Left ventricle myocardium superior (tissue), 1 donor: ENCODE data around the gene MYBL2. TPM values are rescaled to one million over a fixed set of nuclear protein-coding genes. Genes with fewer than 3 reads are reported as not detected.

ENCODE experiments used
- ATAC-seq: fragments of 200-7000 bp; cut with Tn5 transposase; one replicate; pipeline ENCODE4 v1.9.1; 2020; ENCODE audit warnings: mild to moderate bottlenecking, moderate library complexity
- DNase-seq: peaks from one replicate; pipeline ENCODE4 v3.0.0-alpha.2; 2020
- intact Hi-C: fragments of 100-400 bp; cut with micrococcal nuclease; formaldehyde crosslinking; loops from one replicate; pipeline ENCODE4 v1.11.0; 2022
- total RNA-seq: library from RNA; stranded (reverse); fragmentation: NEBNext Ultra II Directional; extraction: Animal tissue kit (Norgen Biotek cat#: 25700); gene quantifications from one replicate; pipeline ENCODE4 v1.2.1, GENCODE V29; 2021
- donor health status: DM: no; HTN: yes; CAD: no; lungs with severe emphysema.

Gene MYBL2
- total RNA-seq, 1 donor from 2014 or later = 0.84 TPM

DNA sequence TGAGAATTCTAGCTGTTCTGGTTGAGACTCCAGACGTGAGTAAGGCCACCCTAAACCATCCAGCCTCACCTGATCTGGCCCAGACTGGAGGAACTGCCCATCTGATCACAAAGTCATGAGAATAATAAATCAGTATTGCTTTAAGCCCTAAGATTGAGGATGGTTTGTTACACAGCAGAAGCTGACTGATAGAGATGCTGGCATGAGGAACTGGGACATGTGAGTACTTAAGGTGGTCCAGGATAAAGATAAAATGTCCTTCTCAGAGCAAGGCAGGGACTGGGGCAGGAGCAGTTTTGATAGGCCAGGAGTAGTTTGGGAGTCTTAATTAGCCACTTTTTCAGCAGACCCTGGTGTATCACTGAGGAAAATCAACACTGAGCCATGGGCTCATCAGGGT is 53.1 kb downstream of the MYBL2 start:
- ATAC-seq = no peak

DNA sequence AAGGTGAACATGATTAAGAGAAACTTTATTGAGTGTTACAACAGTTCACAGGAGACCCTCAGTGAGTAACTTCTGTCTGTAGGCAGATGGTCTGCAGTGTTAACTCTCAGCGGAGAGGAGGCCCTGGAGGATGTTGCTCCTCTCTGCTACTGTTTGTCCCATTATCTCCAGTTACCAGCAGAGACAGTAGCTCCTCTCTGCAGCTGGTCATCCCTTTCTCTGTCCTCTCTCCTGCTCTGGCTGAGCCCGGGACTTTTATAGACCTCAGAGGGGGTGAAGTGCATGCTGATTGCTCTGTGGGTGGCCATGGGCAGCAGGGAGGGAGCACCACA is 54.1 kb downstream of the MYBL2 start:
- intact Hi-C loops = no loop called here
- ATAC-seq = no peak

More for the DNA sequence above, 53.1 kb downstream of the MYBL2 start:
- no peak for DNase-seq
- intact Hi-C loops = no loop called here

DNA sequence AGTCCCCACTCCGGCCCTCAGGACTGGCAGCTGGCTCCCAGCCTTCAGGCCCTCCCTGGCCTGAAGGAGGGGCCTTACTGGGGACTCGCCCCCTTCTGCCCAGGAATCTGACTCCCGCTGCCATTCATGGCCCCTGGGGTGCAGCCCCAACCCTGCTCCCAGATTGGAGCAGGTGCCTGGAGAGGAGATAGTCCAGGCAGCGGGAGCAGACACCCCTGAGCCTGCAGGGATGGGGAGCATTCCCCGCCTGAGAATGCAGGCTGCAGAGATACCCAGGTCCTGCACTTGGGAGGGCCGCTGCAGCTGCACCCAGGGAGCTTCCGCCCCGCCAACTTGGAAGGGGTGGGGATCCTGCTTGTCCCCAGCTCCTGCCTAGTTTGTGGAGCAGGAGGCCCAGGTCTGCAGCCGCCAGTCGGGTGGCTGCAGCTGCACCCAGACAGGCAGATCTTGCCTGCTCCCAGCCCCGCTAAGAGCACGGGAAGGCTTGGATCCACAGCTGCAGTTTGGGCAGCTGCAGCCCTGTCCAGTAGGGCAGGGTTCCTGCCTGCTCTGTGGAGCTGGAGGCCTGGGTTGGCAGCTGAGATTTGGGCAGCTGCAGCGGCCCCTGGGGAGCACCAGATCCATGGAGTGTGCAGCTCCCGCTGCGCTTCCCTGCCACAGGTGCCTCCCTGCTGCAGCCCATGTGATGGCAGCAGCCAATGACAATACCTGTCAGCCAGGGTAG is 54.7 kb downstream of the MYBL2 start:
- ATAC-seq (no peak), DNase-seq (no peak)
- intact Hi-C loops = no loop called here

More for the DNA sequence above, 54.1 kb downstream of the MYBL2 start:
- DNase-seq = no peak

DNA sequence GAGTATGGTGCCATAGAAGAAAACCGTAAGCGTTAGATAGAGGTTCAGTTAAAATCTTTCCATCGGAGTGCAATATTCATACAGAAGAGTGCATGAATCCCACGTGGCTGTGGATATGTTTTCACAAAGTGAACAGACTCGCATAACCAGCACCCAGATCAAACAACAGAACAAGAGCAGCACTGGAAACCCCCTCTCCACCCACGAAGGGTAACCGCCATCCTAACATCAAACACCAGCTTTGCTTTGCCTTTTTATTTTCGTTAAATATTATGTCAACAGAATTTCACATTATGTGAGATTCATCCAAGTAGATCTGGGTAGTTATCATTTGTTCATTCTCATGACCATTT is 55.2 kb downstream of the MYBL2 start:
- ATAC-seq (no peak), DNase-seq (no peak)
- intact Hi-C loops = no loop called here

DNA sequence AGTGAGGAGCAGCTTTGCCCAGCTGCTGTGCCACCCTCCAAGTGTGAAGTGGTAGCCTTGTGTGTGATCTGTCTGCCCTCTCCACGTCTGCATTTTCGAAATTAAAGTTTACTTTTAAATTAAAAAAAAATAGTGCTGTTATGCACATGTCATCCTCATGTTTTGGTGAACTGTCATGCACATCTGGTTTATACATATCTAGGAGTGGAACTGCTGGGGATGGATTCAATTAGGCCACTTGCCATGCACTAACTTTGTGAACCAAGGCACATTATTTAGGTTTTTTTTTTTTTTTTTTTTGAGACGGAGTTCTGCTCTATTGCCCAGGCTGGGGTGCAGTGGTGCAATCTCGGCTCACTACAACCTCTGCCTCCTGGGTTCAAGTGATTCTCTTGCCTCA is 56.3 kb downstream of the MYBL2 start:
- ATAC-seq (no peak), DNase-seq (no peak)
- intact Hi-C loops = no loop called here

DNA sequence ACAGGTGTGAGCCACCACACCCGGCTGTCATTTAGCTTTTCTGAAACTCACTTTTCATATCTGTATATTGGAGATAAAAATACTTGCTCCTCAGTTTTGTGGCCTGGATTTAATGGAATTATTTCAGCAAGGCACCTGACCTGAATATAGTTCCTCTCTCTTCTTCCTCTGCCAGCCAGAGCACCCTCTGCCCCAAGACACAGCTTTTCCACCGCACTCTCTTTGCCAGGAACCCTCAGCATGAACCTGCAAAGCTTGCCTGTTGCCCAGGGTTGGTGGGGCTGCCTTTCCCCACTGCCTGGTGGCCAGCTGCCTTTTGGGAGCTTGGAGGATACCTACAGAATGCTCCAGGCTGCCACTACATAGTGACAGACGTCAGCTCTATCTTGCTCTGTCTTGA is 56.8 kb downstream of the MYBL2 start:
- ATAC-seq (no peak), DNase-seq (no peak)

DNA sequence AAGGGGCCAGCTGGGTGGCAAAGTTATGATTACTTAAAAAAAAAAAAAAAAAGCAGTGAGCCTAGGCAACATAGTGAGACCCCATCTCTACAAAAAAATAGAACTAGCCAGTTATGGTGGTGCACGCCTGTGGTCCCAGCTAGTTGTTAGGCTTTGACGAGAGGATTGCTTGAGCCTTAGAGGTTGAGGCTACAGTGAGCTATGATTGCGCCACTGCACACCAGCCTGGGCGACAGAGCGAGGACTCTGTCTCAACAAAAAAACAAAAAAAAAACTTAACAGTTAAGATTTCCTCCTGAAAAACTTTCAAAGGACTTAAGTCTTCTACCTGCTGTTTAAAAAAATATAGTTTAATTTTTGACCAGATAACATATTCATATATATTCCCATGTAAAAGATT is 57.5 kb downstream of the MYBL2 start:
- DNase-seq (no peak), ATAC-seq (no peak)
- intact Hi-C loops = no loop called here

More for the DNA sequence above, 56.8 kb downstream of the MYBL2 start:
- intact Hi-C loops = no loop called here

DNA sequence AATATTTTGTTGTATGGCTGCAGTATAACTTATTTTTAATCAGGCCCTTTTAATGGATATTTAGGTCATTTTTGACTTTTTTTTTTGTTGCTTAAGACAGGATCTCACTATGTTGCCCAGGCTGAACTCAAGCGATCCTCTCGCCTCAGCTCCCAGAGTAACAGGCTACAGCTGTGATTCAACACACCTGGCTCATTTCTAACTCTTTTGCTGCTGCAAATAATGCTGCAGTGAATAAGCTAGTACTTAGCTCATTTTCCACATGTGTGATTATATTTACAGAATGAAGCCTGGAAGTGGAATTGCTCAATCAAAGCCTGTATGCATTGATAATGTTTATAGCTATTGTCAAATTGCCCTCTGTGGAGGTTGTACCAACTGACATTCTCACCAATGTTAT is 58.8 kb downstream of the MYBL2 start:
- ATAC-seq (no peak), DNase-seq (no peak)
- intact Hi-C loops = no loop called here

DNA sequence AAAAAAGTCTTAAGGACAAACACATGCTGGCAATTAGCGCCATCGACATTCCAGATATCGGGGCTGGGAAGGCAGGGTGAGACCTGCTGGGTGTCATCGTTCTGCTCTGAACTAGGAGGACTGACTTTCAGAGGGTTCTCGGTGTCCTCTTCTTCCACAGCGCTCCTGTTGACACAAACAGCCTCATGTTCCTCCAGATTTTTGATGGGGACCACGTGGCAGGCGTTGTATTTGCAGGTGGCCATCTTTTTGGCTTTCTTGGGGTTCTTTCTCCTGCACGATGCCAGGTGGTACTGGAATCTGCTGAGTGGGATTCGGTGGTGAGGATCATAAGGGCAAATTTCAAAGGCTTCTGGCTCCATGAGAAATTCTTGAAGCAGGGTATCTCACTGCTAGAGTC is 59.4 kb downstream of the MYBL2 start:
- no peak for ATAC-seq
- intact Hi-C loops = no loop called here

DNA sequence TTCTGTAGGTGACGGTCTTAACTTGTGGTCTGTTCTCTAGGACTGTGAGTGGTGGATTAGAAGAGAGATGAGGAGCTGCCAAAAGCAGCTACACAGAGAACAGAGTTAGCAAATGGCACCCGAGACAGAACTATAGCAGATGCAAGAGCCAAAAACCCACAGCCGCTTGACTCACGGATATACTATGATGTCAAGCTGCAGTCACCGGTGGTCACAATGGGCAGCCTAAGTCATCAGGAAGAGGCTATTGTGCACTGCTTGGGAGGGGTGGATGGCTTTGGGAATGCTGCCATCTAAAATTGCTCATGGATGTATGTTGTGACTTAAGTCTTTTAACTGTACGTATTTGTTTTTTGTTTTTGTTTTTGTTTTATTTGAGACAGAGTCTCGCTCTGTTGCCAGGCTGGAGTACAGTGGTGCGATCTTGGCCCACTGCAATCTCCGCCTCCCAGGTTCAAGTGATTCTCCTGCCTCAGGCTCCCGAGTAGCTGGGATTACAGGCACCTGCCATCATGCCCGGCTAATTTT is 60.0 kb downstream of the MYBL2 start, which contains the start of gene GTSF1L:
TSS of gene GTSF1L (minus strand) at position 192 of the 528 bp plus-strand sequence. CDS start 308 bp downstream, outside the sequence.
- ATAC-seq (no peak), DNase-seq (no peak)
- intact Hi-C loops = no loop called here

More for the DNA sequence above, 59.4 kb downstream of the MYBL2 start:
- DNase-seq = no peak

DNA sequence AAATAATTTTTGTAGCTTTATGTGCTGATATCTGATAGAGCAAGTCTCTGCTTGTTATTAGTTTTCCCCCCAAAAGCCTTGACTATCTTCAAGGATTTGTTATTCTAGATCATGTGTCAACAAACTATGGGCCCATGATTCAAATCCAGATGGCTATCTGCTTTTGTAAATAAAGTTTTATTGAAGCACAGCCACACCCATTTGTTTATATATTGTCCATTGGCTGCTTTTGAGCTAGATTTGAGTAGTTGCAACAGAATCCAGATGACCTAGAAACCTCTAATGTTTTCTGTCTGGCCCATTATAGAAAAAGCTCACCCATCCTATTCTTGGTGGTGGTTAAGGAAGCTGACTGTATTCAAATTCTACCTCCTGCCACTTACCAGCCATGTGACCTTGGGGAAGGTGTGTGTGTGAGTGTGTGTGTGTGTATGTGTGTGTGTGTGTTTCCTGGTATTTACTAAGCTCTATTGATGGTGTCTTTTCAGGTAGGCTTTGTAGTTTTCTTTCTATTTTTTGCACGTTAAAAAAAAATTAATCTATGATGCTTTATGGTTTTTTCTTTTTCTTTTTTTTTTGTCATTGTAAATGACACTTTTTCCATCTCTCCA is 61.2 kb downstream of the MYBL2 start:
- intact Hi-C loops = no loop called here
- ATAC-seq (no peak), DNase-seq (no peak)

DNA sequence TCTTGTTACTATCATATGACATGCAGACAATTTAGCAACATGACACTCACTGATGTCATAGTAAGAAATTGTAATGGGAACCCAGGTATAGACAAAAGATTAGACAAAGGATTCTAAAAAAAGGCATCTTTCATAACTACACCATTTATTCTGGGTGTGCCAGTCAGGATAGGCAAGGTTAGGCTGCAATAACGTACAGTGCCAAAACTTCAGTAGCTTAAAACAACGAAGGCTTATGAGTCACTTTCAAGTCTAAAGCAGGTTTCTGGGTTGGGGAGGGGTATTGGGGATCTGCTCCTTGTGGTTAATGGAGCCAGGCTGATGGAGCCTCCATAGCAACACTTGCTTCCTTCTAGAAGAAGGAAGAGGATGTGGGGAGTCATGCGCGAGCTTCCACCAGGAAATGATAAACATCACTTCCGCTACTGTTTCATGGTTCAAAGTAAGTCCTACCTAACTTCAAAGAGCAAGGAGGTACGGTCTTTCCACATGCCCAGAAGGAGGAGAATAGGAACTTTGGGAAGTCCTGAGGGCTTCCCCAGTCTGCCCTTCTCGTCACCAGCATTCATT is 61.9 kb downstream of the MYBL2 start:
- ATAC-seq (no peak), DNase-seq (no peak)
- intact Hi-C loops = no loop called here

DNA sequence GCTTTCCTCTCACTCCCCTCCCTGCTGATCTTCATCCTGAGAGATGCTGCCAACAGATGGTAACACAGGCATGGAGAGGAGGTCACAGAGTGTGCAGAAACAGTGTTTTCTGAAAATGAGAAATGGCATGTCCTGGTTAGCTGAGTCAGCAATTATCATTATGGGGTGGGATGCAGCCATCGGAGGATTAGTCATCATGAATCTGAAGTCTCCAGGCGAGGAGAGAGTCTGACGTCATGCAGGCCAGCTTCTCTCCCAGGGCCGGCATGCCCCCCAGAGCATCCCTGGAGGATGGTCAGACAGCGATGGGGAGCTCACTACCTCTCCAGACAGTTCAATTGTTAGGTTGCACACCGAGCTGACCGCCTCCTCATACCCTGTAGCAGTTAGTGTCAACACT is 64.6 kb downstream of the MYBL2 start:
- ATAC-seq = no peak

DNA sequence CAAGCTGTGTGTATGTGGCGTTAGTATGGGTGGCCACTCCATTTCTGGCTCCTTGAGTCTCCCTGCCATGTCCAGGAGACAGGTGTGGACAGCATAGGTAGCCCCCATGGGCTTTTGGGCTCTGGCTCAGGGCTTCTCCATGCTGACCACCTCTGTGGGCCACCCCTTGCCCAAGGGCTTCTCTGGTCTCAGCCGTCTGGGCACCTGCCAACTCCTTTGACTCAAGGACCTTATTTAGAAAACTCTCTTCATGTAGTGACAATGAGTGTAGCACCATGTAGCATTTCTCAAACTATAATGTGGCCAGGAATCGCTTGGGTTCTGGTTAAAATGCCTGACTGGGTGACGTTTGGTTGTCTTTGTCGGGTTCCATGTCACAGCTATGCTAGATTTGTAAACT is 65.0 kb downstream of the MYBL2 start:
- no peak for DNase-seq

More for the DNA sequence above, 64.6 kb downstream of the MYBL2 start:
- no peak for DNase-seq
- intact Hi-C loops = no loop called here

DNA sequence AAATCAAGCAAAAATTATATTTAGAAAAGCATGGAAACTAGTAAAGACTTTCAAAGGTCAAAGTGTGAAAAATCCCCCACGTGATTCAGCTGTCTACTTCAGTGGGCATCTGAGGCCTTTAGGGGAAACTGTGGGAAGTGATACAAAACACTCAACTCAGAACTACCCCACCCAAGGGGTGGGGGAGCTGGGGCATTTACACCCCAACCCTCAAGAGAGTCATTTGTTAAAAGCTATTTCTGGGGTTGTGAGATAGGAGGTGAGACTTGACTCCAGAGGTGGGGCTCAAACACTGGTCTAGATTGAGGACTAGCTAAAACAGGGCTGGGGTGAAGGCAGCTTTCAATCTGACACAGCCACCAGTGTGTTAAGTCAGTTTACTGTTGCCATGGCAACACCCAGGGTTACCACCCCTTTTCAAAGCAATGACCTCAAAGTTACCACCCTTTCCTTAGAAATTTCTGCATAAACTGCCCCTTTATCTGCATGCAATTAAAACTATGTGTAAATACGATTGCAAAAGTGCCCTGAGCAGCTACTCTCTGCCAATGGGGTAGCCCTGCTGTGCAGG is 69.8 kb downstream of the MYBL2 start:
- DNase-seq (no peak), ATAC-seq (no peak)
- intact Hi-C loops = no loop called here

More for the DNA sequence above, 65.0 kb downstream of the MYBL2 start:
- no peak for ATAC-seq
- intact Hi-C loops = no loop called here

DNA sequence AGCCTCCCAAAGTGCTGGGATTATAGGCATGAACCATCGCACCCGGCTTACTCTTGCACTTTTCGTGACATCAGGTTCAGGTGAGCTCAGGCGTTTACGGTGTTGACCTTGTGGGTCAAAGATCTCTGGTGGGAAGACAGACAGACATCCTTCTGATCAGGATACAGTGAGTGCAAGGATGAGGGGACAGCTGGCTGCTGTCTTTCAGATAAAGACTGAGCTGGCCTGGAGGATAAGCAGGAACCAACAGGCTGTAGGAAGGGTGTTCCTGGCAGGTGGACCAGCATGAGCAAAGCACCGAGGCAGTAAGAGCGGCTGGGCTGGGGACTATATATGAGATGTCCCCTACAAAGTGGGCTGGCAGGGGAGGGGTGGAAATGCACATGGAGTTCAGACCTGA is 71.0 kb downstream of the MYBL2 start:
- intact Hi-C loops = no loop called here
- ATAC-seq = no peak
- no peak for DNase-seq

DNA sequence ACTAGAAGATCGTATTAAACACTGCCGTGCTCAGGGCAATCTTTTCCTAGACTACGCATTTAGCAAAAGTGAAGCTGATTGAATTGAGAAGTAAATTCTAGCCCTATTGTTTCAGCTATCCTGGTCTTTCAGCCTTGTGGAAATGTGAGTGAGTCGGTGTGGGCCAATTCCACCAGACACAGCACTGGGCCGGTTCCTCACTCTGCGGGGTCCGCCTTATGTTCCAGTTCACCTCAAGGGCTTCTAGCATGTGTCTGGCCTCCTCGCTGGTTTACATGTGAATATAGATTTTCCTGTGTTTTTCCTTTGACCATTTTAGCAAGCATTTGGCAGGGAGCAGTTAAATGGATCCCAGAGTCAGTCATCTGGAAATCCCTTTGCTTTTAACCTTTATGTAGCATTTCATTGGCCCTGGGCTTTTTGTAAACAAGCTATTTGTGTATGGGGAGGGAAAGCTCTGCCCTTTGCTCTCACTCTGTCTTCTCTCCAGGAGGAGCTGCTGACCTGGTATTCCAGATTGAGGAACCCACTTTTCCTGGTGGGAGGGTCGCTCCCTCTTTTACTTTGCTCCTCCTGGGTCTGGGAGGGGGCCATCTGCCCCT is 72.3 kb downstream of the MYBL2 start:
- ATAC-seq (no peak), DNase-seq (no peak)
- intact Hi-C loops = no loop called here

DNA sequence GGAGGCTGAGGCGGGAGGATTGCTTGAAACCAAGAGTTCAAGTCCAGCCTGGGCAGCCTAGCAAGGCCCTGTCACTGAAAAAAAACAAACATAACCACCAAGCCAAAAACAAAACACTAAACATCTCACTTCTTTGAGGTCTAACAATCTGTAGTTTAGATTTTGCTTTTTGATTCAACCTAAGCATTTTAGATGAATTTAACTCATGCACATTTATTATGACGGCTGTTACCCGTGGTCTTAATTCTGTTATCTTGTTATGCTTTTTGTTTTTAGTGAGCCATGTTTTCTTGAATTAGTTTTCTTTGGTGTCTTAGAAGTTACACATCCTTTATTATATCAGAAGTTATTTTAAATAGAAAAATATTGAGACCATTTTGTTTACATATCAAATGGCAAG is 73.7 kb downstream of the MYBL2 start:
- intact Hi-C loops = no loop called here
- no peak for ATAC-seq

DNA sequence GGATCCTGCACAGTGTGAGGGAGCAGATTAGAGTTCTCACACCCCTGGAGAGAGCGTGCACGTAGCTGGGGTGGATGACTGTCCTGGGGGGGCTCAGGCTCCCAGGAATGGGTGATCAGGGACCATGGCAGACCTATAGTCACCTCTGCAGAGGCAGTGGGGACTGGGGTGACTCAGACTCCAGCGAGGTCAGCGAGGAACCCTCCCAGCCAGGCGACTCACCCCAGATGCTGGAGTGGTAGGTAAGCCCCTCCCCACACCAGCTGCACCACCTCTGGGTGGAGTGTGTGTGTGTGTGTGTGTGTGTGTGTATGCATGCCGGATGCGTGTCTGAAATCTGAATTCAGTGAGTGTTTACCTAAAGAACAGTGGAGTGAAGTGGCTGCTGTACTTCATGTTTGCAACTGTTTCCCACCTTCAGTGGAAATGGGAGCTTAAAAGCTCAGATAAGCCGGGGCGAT is 77.3 kb downstream of the MYBL2 start:
- DNase-seq (no peak), ATAC-seq (no peak)
- intact Hi-C loops = no loop called here

More for the DNA sequence above, 73.7 kb downstream of the MYBL2 start:
- DNase-seq = no peak
